Ectodermal cell (in vitro differentiated cells): ENCODE data around the gene ZBTB8B.
"Not testable (repeated sequence)": the region's sequence is repeated elsewhere in the genome, so short reads cannot be mapped to it uniquely, and the experiment has no call there.

ENCODE experiments used
- H3K27ac ChIP-seq: 2 replicates; pipeline ENCODE4 v1.7.0; 2013; ENCODE audit warnings: mild to moderate bottlenecking, low read depth, low read length; ENCODE audit not compliant: insufficient read depth, poor library complexity, severe bottlenecking
- H3K27me3 ChIP-seq: 2 replicates; pipeline ENCODE4 v1.7.0; 2013; ENCODE audit warnings: mild to moderate bottlenecking, low read length; ENCODE audit not compliant: insufficient read depth, control insufficient read depth, poor library complexity, severe bottlenecking
- H3K36me3 ChIP-seq: one replicate; pipeline ENCODE4 v1.7.0; 2013; ENCODE audit warnings: low read length; ENCODE audit not compliant: control insufficient read depth, insufficient read depth
- H3K4me1 ChIP-seq: one replicate; pipeline ENCODE4 v1.7.0; 2013; ENCODE audit warnings: low read length; ENCODE audit not compliant: control insufficient read depth, insufficient read depth
- H3K4me3 ChIP-seq: 2 replicates; pipeline ENCODE4 v1.7.0; 2013; ENCODE audit warnings: low read depth, low read length, control low read depth; ENCODE audit not compliant: insufficient read depth
- H3K9me3 ChIP-seq: 2 replicates; pipeline ENCODE4 v1.7.0; 2013; ENCODE audit warnings: mild to moderate bottlenecking, low read length, moderate library complexity; ENCODE audit not compliant: control insufficient read depth
- WGBS, 2 experiments: methylation state at CpG; one replicate each; pipeline ENCODE4 v1.1.7; 2013; ENCODE audit warnings: missing lambda C conversion rate in 2 of 2; 5-methylcytosine and 5-hydroxymethylcytosine counted together

The ZBTB8B gene

GRCh38 chr1:32468791-32469190 is 3.9 kb downstream of the ZBTB8B start:
- Histone ChIP-seq H3K4me3 (no peak overlapping the region), H3K36me3 (peaks cover 11% of the 10 kb centered on the region), H3K4me1 (no peaks in the 10 kb centered on the region), H3K27me3 (no peaks in the 10 kb centered on the region), H3K9me3 (no peaks in the 10 kb centered on the region), H3K27ac (no peak overlapping the region)
- WGBS, 2 experiments, result 95% methylated on average over 7 to 8 of the region's 8 CpGs

GRCh38 chr1:32470431-32470830 is 5.6 kb downstream of the ZBTB8B start:
- peaks cover 11% of the 10 kb centered on the region for H3K36me3 ChIP-seq
- no peaks in the 10 kb centered on the region for H3K9me3 ChIP-seq
- no peak overlapping the region for H3K4me3 ChIP-seq
- H3K27ac ChIP-seq, result no peak overlapping the region
- H3K4me1 ChIP-seq, result no peaks in the 10 kb centered on the region
- 95 to 96% methylated on average over 11 of the region's 11 CpGs for WGBS, 2 experiments
- H3K27me3 ChIP-seq, result no peaks in the 10 kb centered on the region

GRCh38 chr1:32470991-32471694 is 6.3 kb downstream of the ZBTB8B start:
- peaks cover 11% of the 10 kb centered on the region for H3K36me3 ChIP-seq
- no peak overlapping the region for H3K4me3 ChIP-seq
- H3K4me1 ChIP-seq, result no peaks in the 10 kb centered on the region
- H3K27me3 ChIP-seq, result no peaks in the 10 kb centered on the region
- 84 to 85% methylated on average over 28 of the region's 28 CpGs for WGBS, 2 experiments
- no peaks in the 10 kb centered on the region for H3K9me3 ChIP-seq
- no peak overlapping the region for H3K27ac ChIP-seq

- H3K4me1 ChIP-seq, result no peaks in the 10 kb centered on the region
- no peaks in the 10 kb centered on the region for H3K27me3 ChIP-seq
- H3K27ac ChIP-seq, result no peak overlapping the region
- 88 to 94% methylated on average over 3 of the region's 3 CpGs for WGBS, 2 experiments
- no peaks in the 10 kb centered on the region for H3K9me3 ChIP-seq
- H3K36me3 ChIP-seq, result peaks cover 11% of the 10 kb centered on the region
- H3K4me3 ChIP-seq, result no peak overlapping the region
These were observed 7.0 kb downstream of the ZBTB8B start for GRCh38 chr1:32471695-32472362.

GRCh38 chr1:32472966-32473365 is 8.1 kb downstream of the ZBTB8B start:
- not testable (repeated sequence) for H3K27ac ChIP-seq, H3K4me3 ChIP-seq, H3K4me1 ChIP-seq, H3K27me3 ChIP-seq, H3K9me3 ChIP-seq
- WGBS, 2 experiments, result 90 to 92% methylated on average over 11 of the region's 11 CpGs
- peaks cover 11% of the 10 kb centered on the region for H3K36me3 ChIP-seq

GRCh38 chr1:32474954-32475353 is 10.1 kb downstream of the ZBTB8B start:
- H3K4me1 ChIP-seq, result no peaks in the 10 kb centered on the region
- 95 to 99% methylated on average over 4 of the region's 4 CpGs for WGBS, 2 experiments

GRCh38 chr1:32480003-32480402 is 15.1 kb downstream of the ZBTB8B start:
- Histone ChIP-seq H3K36me3 (peaks cover under 1% of the 10 kb centered on the region), H3K27me3 (no peaks in the 10 kb centered on the region), H3K9me3 (no peaks in the 10 kb centered on the region), H3K4me1 (no peaks in the 10 kb centered on the region), H3K27ac (no peak overlapping the region), H3K4me3 (no peak overlapping the region)
- 90 to 92% methylated on average over 1 of the region's 2 CpGs for WGBS, 2 experiments

More at GRCh38 chr1:32474954-32475353, 10.1 kb downstream of the ZBTB8B start:
- Histone ChIP-seq H3K27ac (no peak overlapping the region), H3K9me3 (no peaks in the 10 kb centered on the region), H3K27me3 (no peaks in the 10 kb centered on the region), H3K4me3 (no peak overlapping the region), H3K36me3 (peaks cover 11% of the 10 kb centered on the region)

GRCh38 chr1:32480761-32481160 is 15.9 kb downstream of the ZBTB8B start:
- Histone ChIP-seq H3K27ac (no peak overlapping the region), H3K36me3 (peaks cover 3% of the 10 kb centered on the region), H3K27me3 (no peaks in the 10 kb centered on the region), H3K9me3 (no peaks in the 10 kb centered on the region), H3K4me1 (no peaks in the 10 kb centered on the region), H3K4me3 (no peak overlapping the region)
- WGBS, 2 experiments, result 94% methylated on average over 12 of the region's 12 CpGs

GRCh38 chr1:32481788-32482187 is 16.9 kb downstream of the ZBTB8B start:
- WGBS, 2 experiments, result 85 to 95% methylated on average over 2 to 3 of the region's 3 CpGs

GRCh38 chr1:32485554-32486255 is 20.8 kb downstream of the ZBTB8B start:
- no peak overlapping the region for H3K27ac ChIP-seq
- no peaks in the 10 kb centered on the region for H3K9me3 ChIP-seq
- no peaks in the 10 kb centered on the region for H3K27me3 ChIP-seq
- H3K4me1 ChIP-seq, result no peaks in the 10 kb centered on the region
- H3K36me3 ChIP-seq, result peaks cover 3% of the 10 kb centered on the region
- H3K4me3 ChIP-seq, result no peak overlapping the region
- WGBS, 2 experiments, result 87 to 91% methylated on average over 3 of the region's 3 CpGs

More at GRCh38 chr1:32481788-32482187, 16.9 kb downstream of the ZBTB8B start:
- not testable (repeated sequence) for H3K27me3 ChIP-seq, H3K9me3 ChIP-seq, H3K36me3 ChIP-seq, H3K4me3 ChIP-seq, H3K4me1 ChIP-seq, H3K27ac ChIP-seq
